ENCODE measurements around the gene MTG2. TPM values are rescaled to one million over a fixed set of nuclear protein-coding genes. Genes with fewer than 3 reads are reported as not detected.
A peak's percentile ranks its signal among the peaks of the same experiment; 100 is the strongest.

MTG2 gene
- total and polyA plus RNA-seq, 4 donors = 18.3 to 35.5 (median 28.5) TPM

DNA sequence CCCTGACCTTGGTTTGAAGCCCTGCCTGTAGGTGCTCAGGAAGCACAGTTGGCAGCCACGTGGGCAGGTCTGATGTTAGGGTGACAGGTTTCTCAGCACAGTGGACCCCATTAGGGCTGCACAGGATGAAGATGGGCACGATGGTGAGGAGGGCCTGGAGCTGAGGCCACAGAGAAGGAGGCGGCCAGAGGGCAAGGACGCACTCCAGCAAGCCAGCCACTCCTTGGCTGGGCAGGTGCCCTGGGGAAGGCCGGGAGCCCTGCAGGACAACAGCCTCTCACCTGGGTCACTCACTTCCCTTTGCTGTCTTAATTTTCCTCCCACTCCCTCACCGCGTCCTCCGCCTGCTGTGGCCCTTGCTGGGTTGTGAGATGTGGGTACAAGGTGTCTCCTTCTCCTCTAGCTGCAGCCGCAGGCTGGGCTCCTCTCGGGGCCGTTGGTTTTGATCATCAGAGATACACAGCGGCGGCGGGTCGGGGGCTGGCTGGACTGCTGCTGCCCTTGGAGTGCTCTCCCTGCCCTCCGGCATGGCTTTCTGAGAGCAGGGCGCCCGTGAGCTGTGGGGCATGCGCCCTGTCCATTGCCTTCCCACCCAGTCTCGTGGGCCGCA, 61.2 kb downstream of the MTG2 start:
- Histone ChIP-seq H3K4me1 (ENCODE audit: control insufficient read depth in 5 of 5, insufficient read depth in 5 of 5, low read length in 5 of 5) (peaks cover 0 to 19% (median 8%) of the 10 kb centered on the region in 5 donors), H3K4me3 (no peak overlapping the region), H3K27me3 (ENCODE audit: control insufficient read depth in 3 of 3, insufficient read depth in 3 of 3, low read length in 2 of 3) (no peaks in the 10 kb centered on the region), H3K36me3 (ENCODE audit: control insufficient read depth in 4 of 4, insufficient read depth in 4 of 4, low read length in 4 of 4) (peaks cover 0 to 11% (median 4%) of the 10 kb centered on the region in 4 donors), H3K9me3 (ENCODE audit: control insufficient read depth in 4 of 4, insufficient read depth in 3 of 4, low read length in 3 of 4) (no peaks in the 10 kb centered on the region), H3K9ac (ENCODE audit: insufficient read depth in 1 of 2, low read length in 2 of 2) (no peak overlapping the region), H3K27ac (ENCODE audit: low read depth in 1 of 2, low read length in 1 of 2) (peak overlapping the region; percentile 17 to 27)
- DNase-seq = no peak
- TF ChIP-seq, protein P1, sequence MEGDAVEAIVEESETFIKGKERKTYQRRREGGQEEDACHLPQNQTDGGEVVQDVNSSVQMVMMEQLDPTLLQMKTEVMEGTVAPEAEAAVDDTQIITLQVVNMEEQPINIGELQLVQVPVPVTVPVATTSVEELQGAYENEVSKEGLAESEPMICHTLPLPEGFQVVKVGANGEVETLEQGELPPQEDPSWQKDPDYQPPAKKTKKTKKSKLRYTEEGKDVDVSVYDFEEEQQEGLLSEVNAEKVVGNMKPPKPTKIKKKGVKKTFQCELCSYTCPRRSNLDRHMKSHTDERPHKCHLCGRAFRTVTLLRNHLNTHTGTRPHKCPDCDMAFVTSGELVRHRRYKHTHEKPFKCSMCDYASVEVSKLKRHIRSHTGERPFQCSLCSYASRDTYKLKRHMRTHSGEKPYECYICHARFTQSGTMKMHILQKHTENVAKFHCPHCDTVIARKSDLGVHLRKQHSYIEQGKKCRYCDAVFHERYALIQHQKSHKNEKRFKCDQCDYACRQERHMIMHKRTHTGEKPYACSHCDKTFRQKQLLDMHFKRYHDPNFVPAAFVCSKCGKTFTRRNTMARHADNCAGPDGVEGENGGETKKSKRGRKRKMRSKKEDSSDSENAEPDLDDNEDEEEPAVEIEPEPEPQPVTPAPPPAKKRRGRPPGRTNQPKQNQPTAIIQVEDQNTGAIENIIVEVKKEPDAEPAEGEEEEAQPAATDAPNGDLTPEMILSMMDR (IDR thresholded peaks at IDR 0.05; ENCODE audit: control extremely low read depth, extremely low read depth) = no peak
- 74 to 86% methylated on average over 21 of the region's 21 CpGs for WGBS, 2 donors
- no peak for ATAC-seq (ENCODE audit: insufficient read depth, low FRiP score)

DNA sequence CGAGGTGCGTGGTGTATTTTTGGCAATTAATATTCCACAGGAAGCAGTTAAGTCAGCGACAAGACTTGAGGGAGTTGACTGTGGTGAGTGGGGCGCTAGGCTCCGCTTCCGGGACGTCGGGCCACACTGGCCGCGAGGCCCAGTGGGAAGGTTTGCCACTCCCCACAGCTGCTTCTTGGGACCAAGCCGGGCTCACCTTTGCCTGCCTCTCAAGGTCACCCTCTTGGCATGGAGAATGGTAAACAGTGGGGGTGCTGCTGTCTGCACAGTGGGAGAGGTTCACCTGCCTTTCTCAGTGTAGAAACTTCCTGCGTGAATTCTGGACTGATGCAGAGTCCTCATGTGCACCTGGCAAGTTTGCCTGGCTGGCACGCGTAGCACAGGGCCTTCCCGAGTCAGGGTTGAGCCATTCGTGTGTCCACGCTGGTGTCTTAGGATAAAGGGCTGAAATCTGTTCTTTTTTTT, 61.8 kb downstream of the MTG2 start:
- Histone ChIP-seq H3K4me1 (ENCODE audit: control insufficient read depth in 5 of 5, insufficient read depth in 5 of 5, low read length in 5 of 5) (peaks cover 0 to 15% (median 1%) of the 10 kb centered on the region in 5 donors), H3K4me3 (no peak overlapping the region), H3K27me3 (ENCODE audit: control insufficient read depth in 3 of 3, insufficient read depth in 3 of 3, low read length in 2 of 3) (no peaks in the 10 kb centered on the region), H3K9ac (ENCODE audit: insufficient read depth in 1 of 2, low read length in 2 of 2) (no peak overlapping the region), H3K9me3 (ENCODE audit: control insufficient read depth in 4 of 4, insufficient read depth in 3 of 4, low read length in 3 of 4) (no peaks in the 10 kb centered on the region), H3K27ac (ENCODE audit: low read depth in 1 of 2, low read length in 1 of 2) (peak overlapping the region; percentile 27 to 34), H3K36me3 (ENCODE audit: control insufficient read depth in 4 of 4, insufficient read depth in 4 of 4, low read length in 4 of 4) (peaks cover 0 to 11% (median 4%) of the 10 kb centered on the region in 4 donors)
- ATAC-seq (ENCODE audit: insufficient read depth, low FRiP score) (no peak), DNase-seq (no peak)
- 51 to 62% methylated on average over 17 of the region's 17 CpGs for WGBS, 2 donors
- TF ChIP-seq, protein P1 (IDR thresholded peaks at IDR 0.05; ENCODE audit: control extremely low read depth, extremely low read depth) = no peak

DNA sequence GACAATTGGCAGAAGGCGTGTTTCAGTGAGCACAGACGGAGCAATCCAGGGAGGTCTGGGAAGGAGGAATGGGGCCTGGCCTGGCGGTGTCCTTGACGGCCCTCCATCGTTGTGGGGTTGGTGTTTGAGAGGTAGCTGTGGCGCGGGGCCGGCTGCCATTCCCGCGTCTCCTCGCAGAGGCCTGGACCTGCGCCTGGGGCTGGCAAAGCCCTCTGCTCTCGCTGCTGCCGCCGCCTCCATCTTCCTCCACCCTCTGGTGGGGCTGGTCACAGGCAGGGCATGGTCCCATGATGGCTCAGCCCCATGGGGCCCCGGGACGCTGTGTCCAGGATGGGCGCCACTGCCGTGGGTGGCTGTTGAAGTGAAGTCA, 63.1 kb downstream of the MTG2 start:
- TF ChIP-seq, protein P1 (IDR thresholded peaks at IDR 0.05; ENCODE audit: control extremely low read depth, extremely low read depth) = no peak
- Histone ChIP-seq H3K4me1 (ENCODE audit: control insufficient read depth in 5 of 5, insufficient read depth in 5 of 5, low read length in 5 of 5) (peaks cover 0 to 15% (median 0%) of the 10 kb centered on the region in 5 donors), H3K9ac (ENCODE audit: insufficient read depth in 1 of 2, low read length in 2 of 2) (no peak overlapping the region), H3K27ac (ENCODE audit: low read depth in 1 of 2, low read length in 1 of 2) (no peak overlapping the region), H3K9me3 (ENCODE audit: control insufficient read depth in 4 of 4, insufficient read depth in 3 of 4, low read length in 3 of 4) (no peaks in the 10 kb centered on the region), H3K36me3 (ENCODE audit: control insufficient read depth in 4 of 4, insufficient read depth in 4 of 4, low read length in 4 of 4) (peaks cover 0 to 11% (median 3%) of the 10 kb centered on the region in 4 donors), H3K27me3 (ENCODE audit: control insufficient read depth in 3 of 3, insufficient read depth in 3 of 3, low read length in 2 of 3) (no peaks in the 10 kb centered on the region), H3K4me3 (no peak overlapping the region)
- WGBS, 2 donors = 90 to 92% methylated on average over 19 of the region's 19 CpGs
- ATAC-seq (ENCODE audit: insufficient read depth, low FRiP score) (no peak), DNase-seq (no peak)

All from lung (tissue), 12 donors.